ENCODE measurements around the gene NSUN6. TPM values are rescaled to one million over a fixed set of nuclear protein-coding genes. Genes with fewer than 3 reads are reported as not detected.
A peak's percentile ranks its signal among the peaks of the same experiment; 100 is the strongest.
"Not testable (repeated sequence)": the region's sequence is repeated elsewhere in the genome, so short reads cannot be mapped to it uniquely, and the experiment has no call there.

NSUN6 gene
- total RNA-seq, 3 donors from 2014 or later, result 11.8 to 28.4 (median 18.0) TPM

- Histone ChIP-seq H3K36me3 (no peaks in the 10 kb centered on the region), H3K4me3 (no peak overlapping the region), H3K27ac (no peak overlapping the region), H3K4me1 (no peaks in the 10 kb centered on the region), H3K9me3 (no peaks in the 10 kb centered on the region), H3K27me3 (no peaks in the 10 kb centered on the region)
- DNase-seq (ENCODE audit: low spot score in 2 of 2), result no peak
- intact Hi-C loops (cut with DNase I; ENCODE audit: low total_unique reads), result no loop called here
- TF ChIP-seq CTCF (IDR thresholded peaks at IDR 0.05) (no peak), POLR2AphosphoS5 (IDR thresholded peaks at IDR 0.05) (no peak), POLR2A (IDR thresholded peaks at IDR 0.05) (no peak)
Measured at GRCh38 chr10:18635995-18636394, 15.4 kb downstream of the NSUN6 start.

- H3K27ac ChIP-seq; H3K36me3 ChIP-seq; H3K4me1 ChIP-seq; DNase-seq (ENCODE audit: low spot score in 2 of 2); H3K4me3 ChIP-seq; intact Hi-C loops (cut with DNase I; ENCODE audit: low total_unique reads); H3K9me3 ChIP-seq; H3K27me3 ChIP-seq: not testable (repeated sequence)
Measured at GRCh38 chr10:18632500-18632899, 18.9 kb downstream of the NSUN6 start.

GRCh38 chr10:18627452-18628018, 23.9 kb downstream of the NSUN6 start:
- H3K4me1 ChIP-seq; H3K36me3 ChIP-seq; intact Hi-C loops (cut with DNase I; ENCODE audit: low total_unique reads); H3K9me3 ChIP-seq; H3K27me3 ChIP-seq: not testable (repeated sequence)
- peak overlapping the region; percentile 82 to 90 for H3K27ac ChIP-seq
- DNase-seq (ENCODE audit: low spot score in 2 of 2), result peak; percentile 67 to 69
- H3K4me3 ChIP-seq, result peak overlapping the region; percentile 48 to 75 (median 58)

GRCh38 chr10:18625886-18626285, 25.5 kb downstream of the NSUN6 start:
- Histone ChIP-seq H3K4me3 (no peak overlapping the region), H3K9me3 (no peaks in the 10 kb centered on the region), H3K36me3 (no peaks in the 10 kb centered on the region), H3K4me1 (no peaks in the 10 kb centered on the region), H3K27me3 (no peaks in the 10 kb centered on the region), H3K27ac (no peak overlapping the region)
- intact Hi-C loops (cut with DNase I; ENCODE audit: low total_unique reads), result no loop called here
- no peak for DNase-seq (ENCODE audit: low spot score in 2 of 2)
- TF ChIP-seq POLR2A (IDR thresholded peaks at IDR 0.05) (no peak), POLR2AphosphoS5 (IDR thresholded peaks at IDR 0.05) (no peak)

- H3K27ac ChIP-seq; H3K4me3 ChIP-seq; DNase-seq (ENCODE audit: low spot score in 2 of 2); H3K4me1 ChIP-seq; H3K9me3 ChIP-seq; intact Hi-C loops (cut with DNase I; ENCODE audit: low total_unique reads); H3K36me3 ChIP-seq; H3K27me3 ChIP-seq: not testable (repeated sequence)
Measured at GRCh38 chr10:18623671-18624070, 27.7 kb downstream of the NSUN6 start.

GRCh38 chr10:18620856-18621255, 30.5 kb downstream of the NSUN6 start:
- no peak for DNase-seq (ENCODE audit: low spot score in 2 of 2)
- TF ChIP-seq POLR2A (IDR thresholded peaks at IDR 0.05), result no peak
- TF ChIP-seq CTCF (IDR thresholded peaks at IDR 0.05), result no peak
- TF ChIP-seq POLR2AphosphoS5 (IDR thresholded peaks at IDR 0.05), result no peak
- Histone ChIP-seq H3K4me1 (no peaks in the 10 kb centered on the region), H3K9me3 (no peaks in the 10 kb centered on the region), H3K36me3 (no peaks in the 10 kb centered on the region), H3K27me3 (no peaks in the 10 kb centered on the region), H3K27ac (no peak overlapping the region), H3K4me3 (no peak overlapping the region)
- intact Hi-C loops (cut with DNase I; ENCODE audit: low total_unique reads), result no loop called here

GRCh38 chr10:18619016-18619415, 32.4 kb downstream of the NSUN6 start:
- peak in 1 of 2 donors; percentile 34 for DNase-seq (ENCODE audit: low spot score in 2 of 2)
- Histone ChIP-seq H3K36me3 (no peaks in the 10 kb centered on the region), H3K9me3 (no peaks in the 10 kb centered on the region), H3K4me1 (no peaks in the 10 kb centered on the region), H3K4me3 (no peak overlapping the region), H3K27ac (no peak overlapping the region), H3K27me3 (no peaks in the 10 kb centered on the region)
- no peak for TF ChIP-seq POLR2A (IDR thresholded peaks at IDR 0.05)
- TF ChIP-seq CTCF (IDR thresholded peaks at IDR 0.05), result no peak
- TF ChIP-seq POLR2AphosphoS5 (IDR thresholded peaks at IDR 0.05), result no peak
- intact Hi-C loops (cut with DNase I; ENCODE audit: low total_unique reads), result loop anchor here (5.0 kb wide), 1 partner anchor 158 kb away; no protein-coding TSS in a partner anchor
